Fibroblast of pulmonary artery (primary cell): ENCODE results near the gene CYS1.
"Not testable (repeated sequence)": the region's sequence is repeated elsewhere in the genome, so short reads cannot be mapped to it uniquely, and the experiment has no call there.

ENCODE experiments used
- DNase-seq: peaks from one replicate; pipeline ENCODE4 v3.0.0-alpha.2; 2010; ENCODE audit warnings: low read depth
- H3K4me3 ChIP-seq: replicated peaks from 2 replicates; pipeline ENCODE4 v1.5.1; 2011; ENCODE audit warnings: low read depth, mild to moderate bottlenecking, control low read depth, low read length, moderate library complexity
- CTCF ChIP-seq: IDR thresholded peaks from 2 replicates; pipeline ENCODE4 v1.5.1; 2011; ENCODE audit warnings: mild to moderate bottlenecking, control low read depth, low read length, inconsistent platforms; ENCODE audit errors: missing control alignments

The CYS1 gene

GRCh38 chr2:10109311-10109710 lies 29.1 kb upstream of the CYS1 start:
- no peak for TF ChIP-seq CTCF
- peak; percentile 6 for DNase-seq
- no peak overlapping the region for H3K4me3 ChIP-seq

- DNase-seq, H3K4me3 ChIP-seq: not testable (repeated sequence)
Measured at GRCh38 chr2:10104906-10105305, 24.7 kb upstream of the CYS1 start.

GRCh38 chr2:10103179-10103578 lies 23.0 kb upstream of the CYS1 start:
- DNase-seq, result no peak
- H3K4me3 ChIP-seq, result no peak overlapping the region
- no peak for TF ChIP-seq CTCF

GRCh38 chr2:10101491-10101890 lies 21.3 kb upstream of the CYS1 start:
- no peak for DNase-seq
- H3K4me3 ChIP-seq, result no peak overlapping the region
- no peak for TF ChIP-seq CTCF

- no peak overlapping the region for H3K4me3 ChIP-seq
- peak; percentile 92 for TF ChIP-seq CTCF
- peak; percentile 57 for DNase-seq
Measured at GRCh38 chr2:10097352-10098148, 17.3 kb upstream of the CYS1 start.

- no peak overlapping the region for H3K4me3 ChIP-seq
- DNase-seq, result no peak
- TF ChIP-seq CTCF, result no peak
Measured at GRCh38 chr2:10096641-10097040, 16.4 kb upstream of the CYS1 start.

- H3K4me3 ChIP-seq, result no peak overlapping the region
- no peak for DNase-seq
- no peak for TF ChIP-seq CTCF
Measured at GRCh38 chr2:10095175-10095574, 15.0 kb upstream of the CYS1 start.
